ENCODE results near the gene VPS13A.

VPS13A gene

DNA sequence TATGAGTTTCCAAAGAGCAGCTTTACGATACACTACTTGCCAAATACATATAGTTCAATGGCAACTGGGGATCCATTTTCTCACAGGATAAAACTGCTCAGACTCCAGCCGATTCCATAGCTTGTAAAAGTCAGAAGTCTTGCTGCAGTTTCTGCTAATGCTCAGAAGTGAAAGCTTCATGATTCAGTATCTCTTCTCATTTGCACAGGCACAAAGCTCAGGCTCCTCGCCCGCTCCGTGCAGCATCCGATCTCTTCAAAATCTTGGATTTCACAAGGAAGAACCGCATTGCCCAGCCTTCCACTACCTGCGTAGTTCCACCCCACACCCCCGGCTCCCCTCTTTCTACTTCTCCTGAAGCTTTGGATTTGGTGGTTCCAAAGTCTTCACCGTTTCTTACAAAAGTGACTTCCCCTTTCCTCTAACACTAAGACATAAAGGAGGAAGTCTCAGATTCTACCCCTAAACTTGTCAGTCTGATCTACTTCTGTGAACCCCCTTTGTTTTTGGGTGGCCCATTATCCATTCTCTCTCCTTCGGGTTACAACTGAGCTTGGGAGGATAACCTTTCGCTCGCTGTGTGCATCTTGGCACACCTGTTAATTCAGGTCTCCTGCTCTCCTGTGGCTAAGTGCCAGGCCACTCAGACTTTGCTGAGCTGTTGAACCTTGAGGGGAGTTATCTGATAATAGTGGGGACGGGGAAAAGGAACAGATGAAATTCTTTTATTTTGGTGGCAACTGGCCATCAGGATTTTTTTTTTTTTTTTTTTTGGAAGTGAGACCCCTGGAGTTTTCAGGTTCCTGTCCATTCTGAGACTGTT lies 276.7 kb downstream of the VPS13A start:
- no peaks in the 10 kb centered on the region for H3K9me3 ChIP-seq (ENCODE audit: control insufficient read depth, low read length)
- no peaks in the 10 kb centered on the region for H3K79me2 ChIP-seq
- no peak overlapping the region for H3K4me2 ChIP-seq (ENCODE audit: low read length)
- H3K36me3 ChIP-seq (ENCODE audit: control insufficient read depth, insufficient read depth, low read length), result no peaks in the 10 kb centered on the region
- H3K4me3 ChIP-seq (ENCODE audit: low read depth, low read length), result no peak overlapping the region
- H3K27me3 ChIP-seq (ENCODE audit: control insufficient read depth, insufficient read depth, low read length), result no peaks in the 10 kb centered on the region
- no peaks in the 10 kb centered on the region for H3K4me1 ChIP-seq
- TF ChIP-seq, protein P1, sequence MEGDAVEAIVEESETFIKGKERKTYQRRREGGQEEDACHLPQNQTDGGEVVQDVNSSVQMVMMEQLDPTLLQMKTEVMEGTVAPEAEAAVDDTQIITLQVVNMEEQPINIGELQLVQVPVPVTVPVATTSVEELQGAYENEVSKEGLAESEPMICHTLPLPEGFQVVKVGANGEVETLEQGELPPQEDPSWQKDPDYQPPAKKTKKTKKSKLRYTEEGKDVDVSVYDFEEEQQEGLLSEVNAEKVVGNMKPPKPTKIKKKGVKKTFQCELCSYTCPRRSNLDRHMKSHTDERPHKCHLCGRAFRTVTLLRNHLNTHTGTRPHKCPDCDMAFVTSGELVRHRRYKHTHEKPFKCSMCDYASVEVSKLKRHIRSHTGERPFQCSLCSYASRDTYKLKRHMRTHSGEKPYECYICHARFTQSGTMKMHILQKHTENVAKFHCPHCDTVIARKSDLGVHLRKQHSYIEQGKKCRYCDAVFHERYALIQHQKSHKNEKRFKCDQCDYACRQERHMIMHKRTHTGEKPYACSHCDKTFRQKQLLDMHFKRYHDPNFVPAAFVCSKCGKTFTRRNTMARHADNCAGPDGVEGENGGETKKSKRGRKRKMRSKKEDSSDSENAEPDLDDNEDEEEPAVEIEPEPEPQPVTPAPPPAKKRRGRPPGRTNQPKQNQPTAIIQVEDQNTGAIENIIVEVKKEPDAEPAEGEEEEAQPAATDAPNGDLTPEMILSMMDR (IDR thresholded peaks at IDR 0.05), result no peak
- no peak overlapping the region for H2AFZ ChIP-seq
- H3K9ac ChIP-seq, result no peak overlapping the region
- H3K27ac ChIP-seq, result no peak overlapping the region

DNA sequence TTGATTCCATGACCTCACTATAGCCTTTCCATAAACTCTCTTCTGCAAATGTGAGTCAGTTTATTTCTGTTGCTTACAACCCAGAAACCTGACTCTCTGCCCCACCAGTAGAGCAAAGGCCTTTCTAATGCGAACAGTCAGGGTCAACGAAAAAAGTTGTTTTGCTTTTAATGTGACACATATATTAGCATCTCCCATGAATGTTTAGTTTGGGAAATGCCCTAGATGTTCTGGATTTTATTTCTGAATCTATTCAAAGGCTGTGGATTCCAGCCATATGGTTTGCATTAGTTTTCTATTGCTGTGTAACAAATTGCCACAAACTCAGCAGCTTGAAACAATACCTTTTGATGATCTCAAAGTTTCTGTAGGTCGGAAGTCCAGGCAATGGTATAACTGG lies 277.3 kb downstream of the VPS13A start:
- H3K79me2 ChIP-seq, result no peaks in the 10 kb centered on the region
- TF ChIP-seq, protein P1 (IDR thresholded peaks at IDR 0.05), result no peak

DNA sequence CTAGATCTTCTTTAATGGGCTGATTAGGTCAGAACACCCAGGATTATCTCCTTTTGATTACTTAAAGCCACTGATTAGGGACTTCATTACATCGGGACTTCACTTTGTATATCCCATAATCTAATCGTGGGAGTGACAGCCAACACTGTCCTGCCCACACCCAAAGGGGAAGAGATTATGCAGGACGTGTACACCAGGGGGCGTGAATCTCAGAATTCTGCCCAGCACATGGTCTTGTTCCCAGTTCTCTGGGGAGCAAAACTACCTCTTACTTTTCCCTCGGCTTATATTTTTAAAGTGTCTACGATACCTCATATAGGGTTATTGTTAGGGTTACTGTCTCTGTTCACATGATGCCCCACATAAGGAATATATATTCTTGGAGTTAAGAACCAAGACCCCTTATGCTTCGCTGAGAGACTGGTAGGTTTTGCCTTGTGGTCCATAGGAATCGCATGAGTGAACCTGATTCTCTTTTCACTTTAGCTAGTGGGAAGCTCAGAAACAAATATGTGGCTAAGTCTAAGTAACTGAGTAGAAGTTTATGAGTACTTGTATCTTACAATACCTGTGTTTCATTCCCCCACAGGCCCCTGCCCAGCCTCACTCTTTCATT lies 278.1 kb downstream of the VPS13A start:
- Histone ChIP-seq H3K4me1 (no peaks in the 10 kb centered on the region), H3K27ac (no peak overlapping the region), H3K4me2 (ENCODE audit: low read length) (no peak overlapping the region), H3K9ac (no peak overlapping the region), H3K36me3 (ENCODE audit: control insufficient read depth, insufficient read depth, low read length) (no peaks in the 10 kb centered on the region), H3K9me3 (ENCODE audit: control insufficient read depth, low read length) (no peaks in the 10 kb centered on the region), H3K4me3 (ENCODE audit: low read depth, low read length) (no peak overlapping the region), H3K79me2 (no peaks in the 10 kb centered on the region), H2AFZ (no peak overlapping the region), H3K27me3 (ENCODE audit: control insufficient read depth, insufficient read depth, low read length) (no peaks in the 10 kb centered on the region)
- TF ChIP-seq, protein P1 (IDR thresholded peaks at IDR 0.05), result no peak

More for the DNA sequence above, 277.3 kb downstream of the VPS13A start:
- Histone ChIP-seq H3K9me3 (ENCODE audit: control insufficient read depth, low read length) (no peaks in the 10 kb centered on the region), H3K36me3 (ENCODE audit: control insufficient read depth, insufficient read depth, low read length) (no peaks in the 10 kb centered on the region), H3K4me1 (no peaks in the 10 kb centered on the region), H3K27ac (no peak overlapping the region), H2AFZ (no peak overlapping the region), H3K9ac (no peak overlapping the region), H3K27me3 (ENCODE audit: control insufficient read depth, insufficient read depth, low read length) (no peaks in the 10 kb centered on the region), H3K4me3 (ENCODE audit: low read depth, low read length) (no peak overlapping the region), H3K4me2 (ENCODE audit: low read length) (no peak overlapping the region)

DNA sequence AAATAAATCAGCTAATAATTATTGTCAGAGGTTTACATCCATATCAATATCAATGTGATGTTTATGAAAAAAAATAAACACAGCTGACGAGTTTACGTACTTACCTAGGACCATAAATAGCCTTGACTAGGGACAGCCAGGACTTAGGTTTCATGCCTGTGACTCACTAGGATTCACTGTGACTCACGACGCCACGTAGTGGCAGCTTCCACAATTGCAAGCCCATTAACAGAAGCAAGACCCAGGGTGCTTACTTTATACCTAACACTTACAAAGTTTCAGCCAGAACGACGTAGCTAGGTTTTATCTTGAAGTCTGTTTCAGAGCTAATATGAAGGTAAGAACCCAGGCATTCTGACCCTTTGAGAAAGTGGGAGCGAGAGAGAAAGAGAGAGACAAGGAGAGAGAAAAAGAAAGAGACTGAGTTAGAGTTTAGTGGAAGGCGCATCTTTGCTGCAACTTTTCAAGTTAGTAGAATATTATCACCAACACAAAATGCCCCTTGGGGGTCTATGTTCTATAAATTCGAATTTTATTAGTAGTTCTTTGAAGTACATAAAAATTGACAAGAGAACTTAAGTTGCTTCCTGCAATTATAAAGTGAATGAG lies 279.6 kb downstream of the VPS13A start:
- Histone ChIP-seq H3K9ac (no peak overlapping the region), H3K27ac (no peak overlapping the region), H2AFZ (no peak overlapping the region), H3K27me3 (ENCODE audit: control insufficient read depth, insufficient read depth, low read length) (no peaks in the 10 kb centered on the region), H3K36me3 (ENCODE audit: control insufficient read depth, insufficient read depth, low read length) (no peaks in the 10 kb centered on the region), H3K9me3 (ENCODE audit: control insufficient read depth, low read length) (no peaks in the 10 kb centered on the region), H3K79me2 (no peaks in the 10 kb centered on the region), H3K4me1 (no peaks in the 10 kb centered on the region), H3K4me3 (ENCODE audit: low read depth, low read length) (no peak overlapping the region), H3K4me2 (ENCODE audit: low read length) (no peak overlapping the region)
- TF ChIP-seq, protein P1 (IDR thresholded peaks at IDR 0.05), result peak; percentile 65

Measured in parathyroid adenoma (tissue), 2 donors.